ENCODE data around the gene FAM200C.

Gene FAM200C

GRCh38 chr5:160369990-160370712 is 29.7 kb downstream of the FAM200C start, which contains the start of gene C1QTNF2:
Gene C1QTNF2 (minus strand): TSS chr5:160370626. CDS start chr5:160355011, 15,615 bp downstream.
- peak within 1 kb of the TSS; percentile 61 for H3K4me2 ChIP-seq (ENCODE audit: low read length)
- no peaks in the 10 kb centered on the region for H4K20me1 ChIP-seq (ENCODE audit: insufficient read depth, low read length)
- no peaks in the 10 kb centered on the region for H3K36me3 ChIP-seq (replicated peaks; ENCODE audit: low read depth, low read length)
- TF ChIP-seq EZH2phosphoT487 (IDR thresholded peaks at IDR 0.05; ENCODE audit: low read depth), result no peak
- no peak for TF ChIP-seq CTCF (IDR thresholded peaks at IDR 0.05; ENCODE audit: low read depth, low read length)
- H3K4me1 ChIP-seq (ENCODE audit: low read length), result no peaks in the 10 kb centered on the region; the same call in 1 of the 2 replicates
- H3K27ac ChIP-seq (ENCODE audit: low read length), result no peak within 1 kb of the TSS
- H3K27me3 ChIP-seq (ENCODE audit: low read depth, low read length), result no peaks in the 10 kb centered on the region; the same call in 1 of the 2 replicates
- H3K9me3 ChIP-seq (ENCODE audit: insufficient read depth, low read length), result no peaks in the 10 kb centered on the region
- no peak within 1 kb of the TSS for H2AFZ ChIP-seq (ENCODE audit: low read depth, low read length)
- H3K9ac ChIP-seq (ENCODE audit: low read length), result no peak within 1 kb of the TSS
- H3K4me3 ChIP-seq (ENCODE audit: low read length), result peak within 1 kb of the TSS; percentile 72
- H3K79me2 ChIP-seq (ENCODE audit: low read length), result no peaks in the 10 kb centered on the region

- no peaks in the 10 kb centered on the region for H3K9me3 ChIP-seq (ENCODE audit: insufficient read depth, low read length)
- no peaks in the 10 kb centered on the region for H3K36me3 ChIP-seq (replicated peaks; ENCODE audit: low read depth, low read length)
- H3K4me3 ChIP-seq (ENCODE audit: low read length), result no peak overlapping the region
- no peak overlapping the region for H3K27ac ChIP-seq (ENCODE audit: low read length)
- H4K20me1 ChIP-seq (ENCODE audit: insufficient read depth, low read length), result no peaks in the 10 kb centered on the region
- no peak for TF ChIP-seq CTCF (IDR thresholded peaks at IDR 0.05; ENCODE audit: low read depth, low read length)
- H3K9ac ChIP-seq (ENCODE audit: low read length), result no peak overlapping the region
- H3K79me2 ChIP-seq (ENCODE audit: low read length), result no peaks in the 10 kb centered on the region
- no peaks in the 10 kb centered on the region; the same call in 1 of the 2 replicates for H3K4me1 ChIP-seq (ENCODE audit: low read length)
- no peak overlapping the region for H3K4me2 ChIP-seq (ENCODE audit: low read length)
- no peak overlapping the region for H2AFZ ChIP-seq (ENCODE audit: low read depth, low read length)
- H3K27me3 ChIP-seq (ENCODE audit: low read depth, low read length), result no peaks in the 10 kb centered on the region
Observed at GRCh38 chr5:160367885-160368284, 32.0 kb downstream of the FAM200C start.

GRCh38 chr5:160367261-160367660 is 32.6 kb downstream of the FAM200C start:
- H3K4me3 ChIP-seq (ENCODE audit: low read length), result no peak overlapping the region
- no peaks in the 10 kb centered on the region for H4K20me1 ChIP-seq (ENCODE audit: insufficient read depth, low read length)
- no peaks in the 10 kb centered on the region for H3K79me2 ChIP-seq (ENCODE audit: low read length)
- H3K27me3 ChIP-seq (ENCODE audit: low read depth, low read length), result no peaks in the 10 kb centered on the region
- H3K9me3 ChIP-seq (ENCODE audit: insufficient read depth, low read length), result no peaks in the 10 kb centered on the region
- H3K36me3 ChIP-seq (replicated peaks; ENCODE audit: low read depth, low read length), result no peaks in the 10 kb centered on the region
- H3K27ac ChIP-seq (ENCODE audit: low read length), result no peak overlapping the region
- H2AFZ ChIP-seq (ENCODE audit: low read depth, low read length), result no peak overlapping the region
- TF ChIP-seq CTCF (IDR thresholded peaks at IDR 0.05; ENCODE audit: low read depth, low read length) (no peak), EZH2phosphoT487 (IDR thresholded peaks at IDR 0.05; ENCODE audit: low read depth) (no peak)
- H3K4me1 ChIP-seq (ENCODE audit: low read length), result no peaks in the 10 kb centered on the region; the same call in 1 of the 2 replicates
- H3K4me2 ChIP-seq (ENCODE audit: low read length), result no peak overlapping the region
- H3K9ac ChIP-seq (ENCODE audit: low read length), result no peak overlapping the region

- Histone ChIP-seq H2AFZ (ENCODE audit: low read depth, low read length) (no peak overlapping the region), H3K79me2 (ENCODE audit: low read length) (no peaks in the 10 kb centered on the region), H3K27me3 (ENCODE audit: low read depth, low read length) (no peaks in the 10 kb centered on the region), H3K4me3 (ENCODE audit: low read length) (no peak overlapping the region), H3K9ac (ENCODE audit: low read length) (no peak overlapping the region), H3K27ac (ENCODE audit: low read length) (no peak overlapping the region), H3K36me3 (replicated peaks; ENCODE audit: low read depth, low read length) (no peaks in the 10 kb centered on the region), H3K9me3 (ENCODE audit: insufficient read depth, low read length) (no peaks in the 10 kb centered on the region), H3K4me1 (ENCODE audit: low read length) (no peaks in the 10 kb centered on the region; the same call in 1 of the 2 replicates), H3K4me2 (ENCODE audit: low read length) (no peak overlapping the region), H4K20me1 (ENCODE audit: insufficient read depth, low read length) (no peaks in the 10 kb centered on the region)
- no peak for TF ChIP-seq CTCF (IDR thresholded peaks at IDR 0.05; ENCODE audit: low read depth, low read length)
- no peak for TF ChIP-seq EZH2phosphoT487 (IDR thresholded peaks at IDR 0.05; ENCODE audit: low read depth)
Observed at GRCh38 chr5:160366230-160366629, 33.6 kb downstream of the FAM200C start.
